Measurements from ENCODE around the gene VAT1L. TPM values are rescaled to one million over a fixed set of nuclear protein-coding genes. Genes with fewer than 3 reads are reported as not detected.

VAT1L gene
- 0.11 TPM in 1 of 2 replicates, not detected in the other for total RNA-seq

GRCh38 chr16:77788181-77789084 is at the start of gene VAT1L:
TSS of gene VAT1L (plus strand) at chr16:77788564. CDS start at chr16:77788683, 119 bp downstream.

DNA sequence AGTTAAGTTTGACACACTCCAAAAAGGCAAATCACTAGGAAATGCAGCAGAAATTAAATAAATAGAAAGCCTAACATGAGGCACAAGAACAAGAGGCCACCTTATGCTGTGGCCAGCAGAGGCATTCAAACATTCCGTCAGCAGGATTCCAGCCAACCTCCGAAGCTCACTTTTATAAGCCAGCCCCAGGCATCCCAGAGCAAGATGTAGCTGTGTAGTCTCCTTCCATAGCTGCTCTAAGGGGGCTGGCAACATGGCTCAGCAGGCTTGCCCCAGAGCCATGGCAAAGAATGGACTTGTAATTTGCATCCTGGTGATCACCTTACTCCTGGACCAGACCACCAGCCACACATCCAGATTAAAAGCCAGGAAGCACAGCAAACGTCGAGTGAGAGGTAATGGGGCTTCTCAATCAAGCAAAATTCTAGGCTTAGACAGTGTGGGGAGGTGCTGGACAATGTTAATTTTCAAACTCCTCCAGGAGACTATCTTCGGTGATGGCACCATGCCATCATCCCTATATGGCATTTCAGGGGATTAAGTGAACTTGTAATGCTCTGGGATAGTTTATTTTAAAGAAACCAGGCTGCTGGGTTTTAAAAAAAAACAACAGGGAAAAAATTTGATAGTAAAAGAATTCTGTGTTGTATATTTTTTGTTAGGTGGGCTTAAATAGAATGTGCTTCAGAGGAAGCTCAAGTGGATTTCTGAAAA is 234.1 kb downstream of the VAT1L start, which contains the start of gene CLEC3A:
Gene CLEC3A (plus strand): TSS at position 202 of the 714 bp plus-strand sequence. CDS start 79 bp downstream, at position 281.

Other genes with a start within 250 kb of the VAT1L start
- 8.2 and 10.5 TPM in 2 replicates for gene NUDT7, start 66.0 kb upstream of the VAT1L start, total RNA-seq
- gene CLEC3A, start 234.0 kb downstream of the VAT1L start, total RNA-seq: not detected in 2 replicates